ENCODE data around the gene MACROD2.

GRCh38 chr20:14284443-14284842 is 289.1 kb downstream of the MACROD2 start:
- TF ChIP-seq, protein P1, sequence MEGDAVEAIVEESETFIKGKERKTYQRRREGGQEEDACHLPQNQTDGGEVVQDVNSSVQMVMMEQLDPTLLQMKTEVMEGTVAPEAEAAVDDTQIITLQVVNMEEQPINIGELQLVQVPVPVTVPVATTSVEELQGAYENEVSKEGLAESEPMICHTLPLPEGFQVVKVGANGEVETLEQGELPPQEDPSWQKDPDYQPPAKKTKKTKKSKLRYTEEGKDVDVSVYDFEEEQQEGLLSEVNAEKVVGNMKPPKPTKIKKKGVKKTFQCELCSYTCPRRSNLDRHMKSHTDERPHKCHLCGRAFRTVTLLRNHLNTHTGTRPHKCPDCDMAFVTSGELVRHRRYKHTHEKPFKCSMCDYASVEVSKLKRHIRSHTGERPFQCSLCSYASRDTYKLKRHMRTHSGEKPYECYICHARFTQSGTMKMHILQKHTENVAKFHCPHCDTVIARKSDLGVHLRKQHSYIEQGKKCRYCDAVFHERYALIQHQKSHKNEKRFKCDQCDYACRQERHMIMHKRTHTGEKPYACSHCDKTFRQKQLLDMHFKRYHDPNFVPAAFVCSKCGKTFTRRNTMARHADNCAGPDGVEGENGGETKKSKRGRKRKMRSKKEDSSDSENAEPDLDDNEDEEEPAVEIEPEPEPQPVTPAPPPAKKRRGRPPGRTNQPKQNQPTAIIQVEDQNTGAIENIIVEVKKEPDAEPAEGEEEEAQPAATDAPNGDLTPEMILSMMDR (IDR thresholded peaks at IDR 0.05) = no peak
- TF ChIP-seq EZH2 (IDR thresholded peaks at IDR 0.05; ENCODE audit: borderline replicate concordance, insufficient read depth, low read depth, low read length, poor library complexity, severe bottlenecking) = no peak
